Right lobe of liver (tissue), 6 donors: Measurements from ENCODE around the gene BRD3OS. TPM values are rescaled to one million over a fixed set of nuclear protein-coding genes. Genes with fewer than 3 reads are reported as not detected.

Experiments used
- ATAC-seq, 4 donors: fragments of 200-7000 bp; cut with Tn5 transposase; one replicate each; pipeline ENCODE4 v1.9.1; 2020; ENCODE audit warnings: mild to moderate bottlenecking in 4 of 4, moderate library complexity in 4 of 4
- DNase-seq, 3 donors: peaks; one replicate each; pipeline ENCODE4 v3.0.0-alpha.2; 2020
- H3K27ac ChIP-seq, 3 donors: fragments of 200-600 bp; one replicate each; pipeline ENCODE4 v1.8.0; 2022
- H3K27me3 ChIP-seq, 2 donors: fragments of 200-600 bp; one replicate each; pipeline ENCODE4 v1.8.0; 2022
- H3K36me3 ChIP-seq, 4 donors: fragments of 200-600 bp; sonication (generic) in 1 of 4; one replicate each; pipeline versions ENCODE4 v1.5.1 to v1.8.0; 2017 to 2022; ENCODE audit warnings: control low read depth in 1 of 4
- H3K4me1 ChIP-seq, 4 donors: fragments of 200-600 bp; sonication (generic) in 1 of 4; one replicate each; pipeline versions ENCODE4 v1.5.1 to v1.8.0; 2017 to 2022; ENCODE audit warnings: control low read depth in 1 of 4
- H3K4me3 ChIP-seq, 3 donors: fragments of 200-600 bp; one replicate each; pipeline ENCODE4 v1.8.0; 2022
- H3K9me3 ChIP-seq, 4 donors: fragments of 200-600 bp; sonication (generic) in 1 of 4; one replicate each; pipeline versions ENCODE4 v1.5.1 to v1.8.0; 2017 to 2022; ENCODE audit warnings: control low read depth in 1 of 4
- CTCF ChIP-seq, 4 donors: fragments of 200-600 bp in 3 of 4; fragments of 450-650 bp in 1 of 4; IDR thresholded peaks; one replicate each; pipeline versions ENCODE4 v1.5.1 to v1.8.0; 2016 to 2022; ENCODE audit warnings: antibody characterized with exemption in 4 of 4, mild to moderate bottlenecking in 2 of 4
- POLR2A ChIP-seq: fragments of 450-650 bp; IDR thresholded peaks from one replicate; pipeline ENCODE4 v1.6.1; 2017; ENCODE audit warnings: antibody characterized with exemption, mild to moderate bottlenecking
- WGBS: methylation state at CpG from one replicate; pipeline ENCODE4 v1.1.6; 2018; ENCODE audit warnings: low coverage, low lambda C conversion rate; ENCODE audit not compliant: insufficient coverage; ENCODE audit errors: missing lambda C conversion rate; 5-methylcytosine and 5-hydroxymethylcytosine counted together
- intact Hi-C, 2 donors: fragments of 100-400 bp; cut with DNase I; formaldehyde crosslinking; loops; one replicate each; pipeline versions ENCODE4 v1.11.2 to v1.14.1; 2022
- total RNA-seq, 6 experiments: library from RNA; depleted of rRNA in 2 of 6; stranded (reverse); fragments of >200 nt in 2 of 6; fragmentation: NEBNext Ultra II Directional in 3 of 6; extraction: Animal tissue kit (Norgen Biotek cat#: 25700) in 3 of 6; gene quantifications; one replicate each; pipeline versions ENCODE4 v1.1.0 to v1.2.4, GENCODE V29; 2016 to 2023
- donor health status: DM: no; HTN: yes; CAD: no.
- donor health status: DM: no; HTN: no; CAD: no.
- donor health status: DM: no; HTN: no; CAD: no.
- donor health status: DM: no; HTN: yes; CAD: no.
- donor health status: DM: no; HTN: yes; CAD: no.

BRD3OS gene
- total RNA-seq, 6 experiments from 2014 or later: 3.2 to 8.1 (median 5.9) TPM

GRCh38 chr9:133991214-133991921 lies 33.9 kb upstream of the BRD3OS start:
- peaks cover 0 to 24% (median 11%) of the 10 kb centered on the region in 4 donors for H3K4me1 ChIP-seq
- H3K4me3 ChIP-seq: peak overlapping the region; percentile 73 to 78 (median 75)
- no peaks in the 10 kb centered on the region for H3K9me3 ChIP-seq
- H3K27me3 ChIP-seq: no peaks in the 10 kb centered on the region
- DNase-seq (peak; percentile 58 to 73 (median 65)), ATAC-seq (peak; percentile 4 to 31 (median 16))
- intact Hi-C loops: loop anchor here in 1 of 2 donors (5.0 kb wide), 1 partner anchor 199 kb away; no protein-coding TSS in a partner anchor
- peak overlapping the region; percentile 62 to 86 (median 77) for H3K27ac ChIP-seq
- WGBS: 0% methylated on average over 7 of the region's 82 CpGs
- TF ChIP-seq POLR2A: no peak
- no peak for TF ChIP-seq CTCF (IDR thresholded peaks at IDR 0.05)
- no peaks in the 10 kb centered on the region for H3K36me3 ChIP-seq

GRCh38 chr9:133991964-133992779 lies 33.1 kb upstream of the BRD3OS start, which contains the start of gene VAV2:
VAV2 (minus strand) TSS chr9:133992324; CDS start chr9:133992278, 46 bp downstream.
- WGBS: 0% methylated on average over 6 of the region's 124 CpGs
- H3K4me1 ChIP-seq: peaks cover 0 to 24% (median 11%) of the 10 kb centered on the region in 4 donors
- H3K9me3 ChIP-seq: no peaks in the 10 kb centered on the region
- ATAC-seq (peak; percentile 22 to 67 (median 56)), DNase-seq (peak; percentile 86 to 90 (median 89))
- peak within 1 kb of the TSS; percentile 86 to 95 (median 89) for H3K27ac ChIP-seq
- no peaks in the 10 kb centered on the region for H3K27me3 ChIP-seq
- no peak for TF ChIP-seq CTCF (IDR thresholded peaks at IDR 0.05)
- TF ChIP-seq POLR2A: peak; percentile 79
- H3K36me3 ChIP-seq: no peaks in the 10 kb centered on the region
- peak within 1 kb of the TSS; percentile 73 to 78 (median 75) for H3K4me3 ChIP-seq
- intact Hi-C loops: loop anchor here in 1 of 2 donors (5.0 kb wide), 1 partner anchor 200 kb away; no protein-coding TSS in a partner anchor

GRCh38 chr9:133992780-133993634 lies 32.3 kb upstream of the BRD3OS start:
- intact Hi-C loops: loop anchor here in 1 of 2 donors (5.0 kb wide), 1 partner anchor 201 kb away; no protein-coding TSS in a partner anchor
- H3K36me3 ChIP-seq: no peaks in the 10 kb centered on the region
- TF ChIP-seq POLR2A (peak; percentile 87), CTCF (IDR thresholded peaks at IDR 0.05) (peak; percentile 10 to 55 (median 35))
- ATAC-seq (peak; percentile 68 to 78 (median 72)), DNase-seq (peak; percentile 90 to 94 (median 92))
- no peaks in the 10 kb centered on the region for H3K27me3 ChIP-seq
- WGBS: 3% methylated on average over 8 of the region's 74 CpGs
- peaks cover 0 to 24% (median 11%) of the 10 kb centered on the region in 4 donors for H3K4me1 ChIP-seq
- no peaks in the 10 kb centered on the region for H3K9me3 ChIP-seq
- peak overlapping the region; percentile 66 to 75 (median 72) for H3K4me3 ChIP-seq
- peak overlapping the region; percentile 86 to 95 (median 89) for H3K27ac ChIP-seq
